PC-9 (cell line): ENCODE data around the gene VWA3A. TPM values are rescaled to one million over a fixed set of nuclear protein-coding genes. Genes with fewer than 3 reads are reported as not detected.

Experiments
- BruUV-seq: library from RNA; stranded (reverse); fragments of 400-500 nt; replicated peaks from 2 replicates; lab custom pipeline; 2021; lab: Mats Ljungman, UMichigan
- CTCF ChIA-PET: fragments of 300-600 bp; sonication (Branson Sonifier 250); formaldehyde crosslinking; loops from one replicate; lab custom pipeline; 2022; ENCODE audit warnings: antibody characterized with exemption; lab: Charles Lee
- POLR2A ChIA-PET: fragments of 300-600 bp; sonication (Branson Sonifier 250); formaldehyde crosslinking; loops from one replicate; lab custom pipeline; 2022; ENCODE audit warnings: antibody characterized with exemption; ENCODE audit not compliant: unreplicated experiment; lab: Charles Lee
- DNase-seq, 2 experiments: peaks; one replicate each; pipeline versions ENCODE4 v3.0.0 to v3.0.0-alpha.2; 2015 to 2022; ENCODE audit warnings: mixed read lengths in 1 of 2
- H2AFZ ChIP-seq: fragments of 200-600 bp; sonication (generic); 2 replicates; pipeline ENCODE4 v1.8.1; 2017; ENCODE audit warnings: antibody characterized with exemption
- H3F3A ChIP-seq: fragments of 200-600 bp; sonication (generic); 2 replicates; pipeline ENCODE4 v1.8.1; 2017; ENCODE audit warnings: antibody characterized with exemption, mild to moderate bottlenecking, low read depth; ENCODE audit not compliant: insufficient read depth
- H3K27ac ChIP-seq: fragments of 200-600 bp; sonication (generic); 2 replicates; pipeline ENCODE4 v1.6.1; 2016; ENCODE audit warnings: mixed run types
- H3K27me3 ChIP-seq: fragments of 200-600 bp; sonication (generic); 2 replicates; pipeline ENCODE4 v1.6.1; 2016; ENCODE audit warnings: low read depth, mixed run types; ENCODE audit not compliant: insufficient read depth
- H3K36me3 ChIP-seq: fragments of 200-600 bp; sonication (generic); 2 replicates; pipeline ENCODE4 v1.6.1; 2016; ENCODE audit warnings: low read depth, mixed run types
- H3K4me1 ChIP-seq: fragments of 200-600 bp; sonication (generic); replicated peaks from 2 replicates; pipeline ENCODE4 v1.6.1; 2016; ENCODE audit warnings: mixed run types; ENCODE audit not compliant: insufficient read depth
- H3K4me2 ChIP-seq: fragments of 200-600 bp; sonication (generic); 2 replicates; pipeline ENCODE4 v1.6.1; 2017; ENCODE audit warnings: mixed run types
- H3K4me3 ChIP-seq: fragments of 200-600 bp; sonication (generic); 2 replicates; pipeline ENCODE4 v1.6.1; 2016; ENCODE audit warnings: mixed run types
- H3K79me2 ChIP-seq: fragments of 200-600 bp; sonication (generic); 2 replicates; pipeline ENCODE4 v1.6.1; 2017; ENCODE audit warnings: low read depth, mixed run types
- H3K9me2 ChIP-seq: fragments of 200-600 bp; sonication (generic); 2 replicates; pipeline ENCODE4 v1.8.1; 2017; ENCODE audit warnings: mild to moderate bottlenecking; ENCODE audit not compliant: insufficient read depth
- H3K9me3 ChIP-seq: fragments of 200-600 bp; sonication (generic); 2 replicates; pipeline ENCODE4 v1.8.1; 2016; ENCODE audit warnings: low read depth; ENCODE audit not compliant: insufficient read depth
- H4K20me1 ChIP-seq: fragments of 200-600 bp; sonication (generic); 2 replicates; pipeline ENCODE4 v1.8.1; 2017; ENCODE audit not compliant: insufficient read depth
- CTCF ChIP-seq: fragments of 200-600 bp; sonication (generic); conservative IDR thresholded peaks from 2 replicates; pipeline ENCODE4 v1.6.1; 2017; ENCODE audit warnings: mixed run types, antibody characterized with exemption, mild to moderate bottlenecking, moderate library complexity
- EZH2 ChIP-seq: fragments of 200-600 bp; sonication (generic); IDR thresholded peaks from 2 replicates; pipeline ENCODE4 v1.8.0; 2017; ENCODE audit warnings: antibody characterized with exemption, low read depth
- intact Hi-C: fragments of 100-400 bp; cut with micrococcal nuclease; formaldehyde crosslinking; loops from one replicate; pipeline ENCODE4 v1.10.0; 2022; ENCODE audit not compliant: unreplicated experiment
- total RNA-seq: library from RNA; stranded (reverse); gene quantifications from 2 replicates; pipeline ENCODE4 v1.2.3, GENCODE V29; 2021

The VWA3A gene
- total RNA-seq, 1 experiment from 2014 or later, result 0.83 TPM

- Histone ChIP-seq H3K27me3 (peaks cover 4% of the 10 kb centered on the region; the same call in 1 of the 2 replicates), H4K20me1 (no peaks in the 10 kb centered on the region), H3K4me3 (no peak overlapping the region), H3K4me2 (no peak overlapping the region), H3F3A (peaks cover 9% of the 10 kb centered on the region; the same call in 1 of the 2 replicates), H2AFZ (no peak overlapping the region), H3K36me3 (no peaks in the 10 kb centered on the region), H3K9me3 (no peaks in the 10 kb centered on the region), H3K4me1 (peaks cover 7% of the 10 kb centered on the region), H3K79me2 (no peaks in the 10 kb centered on the region), H3K9me2 (no peaks in the 10 kb centered on the region), H3K27ac (no peak overlapping the region)
- BruUV-seq, result no TSS peak
- POLR2A ChIA-PET, result no interaction called here
- CTCF ChIA-PET, result interaction anchor here (0.6 kb wide), 1 partner anchor 109 kb away, joined by 10 read pairs; no protein-coding TSS in a partner anchor
- no peak for DNase-seq
- TF ChIP-seq CTCF, result no peak; the same call in 1 of the 2 replicates
- no peak for TF ChIP-seq EZH2
- intact Hi-C loops, result loop anchor here (5.0 kb wide), 2 partner anchors 94 to 479 kb away; partner anchors contain the start of gene VWA3A
These were observed 94.2 kb downstream of the VWA3A start for GRCh38 chr16:22186517-22186916.

- intact Hi-C loops, result loop anchor here (1.0 to 5.0 kb wide), 6 partner anchors 96 to 530 kb away; partner anchors contain the start of genes PDZD9, UQCRC2 and VWA3A
- Histone ChIP-seq H3K9me2 (no peaks in the 10 kb centered on the region), H3K27ac (no peak overlapping the region), H3K27me3 (no peaks in the 10 kb centered on the region), H3K4me3 (no peak overlapping the region), H3K4me1 (peaks cover 19% of the 10 kb centered on the region), H2AFZ (no peak overlapping the region), H4K20me1 (no peaks in the 10 kb centered on the region), H3K36me3 (no peaks in the 10 kb centered on the region), H3F3A (peaks cover 9% of the 10 kb centered on the region; the same call in 1 of the 2 replicates), H3K9me3 (no peaks in the 10 kb centered on the region), H3K4me2 (no peak overlapping the region), H3K79me2 (no peaks in the 10 kb centered on the region)
- BruUV-seq, result no TSS peak
- no peak for DNase-seq
- ChIA-PET CTCF (interaction anchor here (0.5 to 1.8 kb wide), 18 partner anchors 21 to 703 kb away, joined by 3 to 31 read pairs (median 6); partner anchors contain the start of genes MOSMO and UQCRC2), POLR2A (interaction anchor here (0.5 to 0.6 kb wide), 2 partner anchors 62 to 1322 kb away, joined by 5 read pairs; partner anchors contain the start of gene GGA2)
- TF ChIP-seq EZH2 (no peak), CTCF (no peak)
These were observed 95.9 kb downstream of the VWA3A start for GRCh38 chr16:22188267-22188594.

- ChIA-PET POLR2A (interaction anchor here (0.5 to 0.6 kb wide), 3 partner anchors 63 to 1321 kb away, joined by 5 read pairs; partner anchors contain the start of gene GGA2), CTCF (interaction anchor here (0.5 to 1.8 kb wide), 18 partner anchors 22 to 703 kb away, joined by 3 to 31 read pairs (median 6); partner anchors contain the start of genes MOSMO and UQCRC2)
- Histone ChIP-seq H3K36me3 (no peaks in the 10 kb centered on the region), H3K4me1 (peaks cover 19% of the 10 kb centered on the region), H3K9me2 (no peaks in the 10 kb centered on the region), H3F3A (peaks cover 9% of the 10 kb centered on the region; the same call in 1 of the 2 replicates), H4K20me1 (no peaks in the 10 kb centered on the region), H3K4me3 (no peak overlapping the region), H3K4me2 (peak overlapping the region; percentile 93), H3K27me3 (no peaks in the 10 kb centered on the region), H3K27ac (no peak overlapping the region), H3K79me2 (no peaks in the 10 kb centered on the region), H3K9me3 (no peaks in the 10 kb centered on the region), H2AFZ (no peak overlapping the region)
- BruUV-seq, result no TSS peak
- no peak for TF ChIP-seq EZH2
- TF ChIP-seq CTCF, result peak; percentile 90
- DNase-seq, result peak; percentile 80 to 81
- intact Hi-C loops, result loop anchor here (1.0 to 5.0 kb wide), 6 partner anchors 97 to 531 kb away; partner anchors contain the start of genes PDZD9, UQCRC2 and VWA3A
These were observed 96.5 kb downstream of the VWA3A start for GRCh38 chr16:22188595-22189442.
